Tibial artery (tissue), 4 donors: ENCODE data around the gene INPP4A.

Experiments used
- DNase-seq, 2 donors: peaks; one replicate each; pipeline ENCODE4 v3.0.0-alpha.2; 2019
- H3K27ac ChIP-seq, 2 donors: fragments of 200-600 bp; sonication (generic) in 1 of 2; 1 replicate in 1 of 2; 2 replicates in 1 of 2; pipeline ENCODE4 v1.5.1; 2018 to 2019; ENCODE audit warnings: mild to moderate bottlenecking in 1 of 2
- H3K27me3 ChIP-seq, 2 donors: fragments of 200-600 bp; sonication (generic) in 1 of 2; one replicate each; pipeline versions ENCODE4 v1.5.1 to v1.6.0; 2016 to 2019
- H3K36me3 ChIP-seq, 3 donors: fragments of 200-600 bp; sonication (generic) in 2 of 3; one replicate each; pipeline ENCODE4 v1.5.1; 2016 to 2019; ENCODE audit warnings: mild to moderate bottlenecking in 2 of 3
- H3K4me1 ChIP-seq, 4 donors: fragments of 200-600 bp; sonication (generic) in 2 of 4; 1 replicate in 3 of 4; 2 replicates in 1 of 4; pipeline ENCODE4 v1.5.1; 2016 to 2019
- H3K4me3 ChIP-seq, 2 donors: fragments of 200-600 bp; sonication (generic) in 1 of 2; 1 replicate in 1 of 2; 2 replicates in 1 of 2; pipeline ENCODE4 v1.5.1; 2018 to 2019; ENCODE audit warnings: mild to moderate bottlenecking in 2 of 2
- H3K9me3 ChIP-seq, 3 donors: fragments of 200-600 bp; sonication (generic) in 1 of 3; one replicate each; pipeline ENCODE4 v1.5.1; 2016 to 2019
- CTCF ChIP-seq, 2 experiments: fragments of 200-600 bp in 1 of 2; fragments of 450-650 bp in 1 of 2; IDR thresholded peaks; one replicate each; pipeline ENCODE4 v1.5.1; 2017 to 2019; ENCODE audit warnings: antibody characterized with exemption in 2 of 2, mild to moderate bottlenecking in 1 of 2, moderate library complexity in 1 of 2
- intact Hi-C: fragments of 100-400 bp; cut with DNase I; formaldehyde crosslinking; loops from one replicate; pipeline ENCODE4 v1.15.0; 2023; ENCODE audit warnings: low total_unique reads

Gene INPP4A

GRCh38 chr2:98448441-98449145 lies 3.9 kb downstream of the INPP4A start:
- Histone ChIP-seq H3K4me1 (peaks cover 0 to 17% (median 9%) of the 10 kb centered on the region in 4 donors), H3K27me3 (no peaks in the 10 kb centered on the region), H3K36me3 (no peaks in the 10 kb centered on the region), H3K27ac (no peak overlapping the region), H3K4me3 (no peak overlapping the region), H3K9me3 (no peaks in the 10 kb centered on the region)
- intact Hi-C loops = no loop called here
- no peak for DNase-seq
- no peak for TF ChIP-seq CTCF (IDR thresholded peaks at IDR 0.05)

GRCh38 chr2:98452396-98453027 lies 7.9 kb downstream of the INPP4A start:
- Histone ChIP-seq H3K9me3 (no peaks in the 10 kb centered on the region), H3K4me1 (peaks cover 0 to 21% (median 10%) of the 10 kb centered on the region in 4 donors), H3K27me3 (no peaks in the 10 kb centered on the region), H3K4me3 (no peak overlapping the region), H3K36me3 (peaks cover 0 to 10% (median 0%) of the 10 kb centered on the region in 3 donors), H3K27ac (no peak overlapping the region)
- DNase-seq = no peak
- intact Hi-C loops = no loop called here
- no peak for TF ChIP-seq CTCF (IDR thresholded peaks at IDR 0.05)

GRCh38 chr2:98453083-98453482 lies 8.4 kb downstream of the INPP4A start:
- H3K27ac ChIP-seq = no peak overlapping the region
- no peak overlapping the region for H3K4me3 ChIP-seq
- peaks cover 0 to 21% (median 10%) of the 10 kb centered on the region in 4 donors for H3K4me1 ChIP-seq
- DNase-seq = no peak
- no peaks in the 10 kb centered on the region for H3K27me3 ChIP-seq
- no peak for TF ChIP-seq CTCF (IDR thresholded peaks at IDR 0.05)
- no peaks in the 10 kb centered on the region for H3K9me3 ChIP-seq
- H3K36me3 ChIP-seq = peaks cover 0 to 10% (median 0%) of the 10 kb centered on the region in 3 donors
- intact Hi-C loops = no loop called here

- no peak overlapping the region for H3K4me3 ChIP-seq
- H3K9me3 ChIP-seq = no peaks in the 10 kb centered on the region
- peaks cover 0 to 10% (median 0%) of the 10 kb centered on the region in 3 donors for H3K36me3 ChIP-seq
- no peaks in the 10 kb centered on the region for H3K27me3 ChIP-seq
- H3K4me1 ChIP-seq = peaks cover 0 to 21% (median 10%) of the 10 kb centered on the region in 4 donors
- no peak for TF ChIP-seq CTCF (IDR thresholded peaks at IDR 0.05)
- DNase-seq = no peak
- intact Hi-C loops = no loop called here
- no peak overlapping the region for H3K27ac ChIP-seq
Observed at GRCh38 chr2:98453531-98453930, 8.9 kb downstream of the INPP4A start.

- DNase-seq = no peak
- Histone ChIP-seq H3K4me1 (peaks cover 0 to 21% (median 11%) of the 10 kb centered on the region in 4 donors), H3K4me3 (no peak overlapping the region), H3K9me3 (no peaks in the 10 kb centered on the region), H3K27ac (no peak overlapping the region), H3K27me3 (no peaks in the 10 kb centered on the region), H3K36me3 (peaks cover 0 to 10% (median 0%) of the 10 kb centered on the region in 3 donors)
- intact Hi-C loops = no loop called here
- TF ChIP-seq CTCF (IDR thresholded peaks at IDR 0.05) = no peak
Observed at GRCh38 chr2:98454073-98454472, 9.4 kb downstream of the INPP4A start.
